MCF 10A (cell line): ENCODE results near the gene IGFBP6. TPM values are rescaled to one million over a fixed set of nuclear protein-coding genes. Genes with fewer than 3 reads are reported as not detected.

ENCODE experiments used
- BruUV-seq: library from RNA; stranded (reverse); fragments of 400-500 nt; replicated peaks from 2 replicates; lab custom pipeline; 2021; lab: Mats Ljungman, UMichigan
- CTCF ChIA-PET: fragments of 300-600 bp; sonication (Branson Sonifier 250); formaldehyde crosslinking; extraction: SDS; loops from one replicate; lab custom pipeline; 2021; ENCODE audit warnings: antibody characterized with exemption, inconsistent platforms; lab: Yijun Ruan, JAX
- POLR2A ChIA-PET: fragments of 300-600, 350-650 bp; sonication (Branson Sonifier 250); formaldehyde crosslinking; extraction: SDS; loops from one replicate; lab custom pipeline; 2020; ENCODE audit warnings: antibody characterized with exemption, inconsistent platforms; lab: Yijun Ruan, JAX
- DNase-seq: peaks from one replicate; pipeline ENCODE4 v3.0.0-alpha.2; 2018; ENCODE audit not compliant: unreplicated experiment
- H3K27ac Mint-ChIP-seq: one replicate; pipeline ENCODE4 v1.8.0; 2022; ENCODE audit warnings: mild to moderate bottlenecking, low read depth, mixed read lengths; ENCODE audit not compliant: unreplicated experiment
- H3K27me3 Mint-ChIP-seq: one replicate; pipeline ENCODE4 v1.8.0; 2022; ENCODE audit warnings: mixed read lengths; ENCODE audit not compliant: insufficient read depth, unreplicated experiment
- H3K36me3 Mint-ChIP-seq: one replicate; pipeline ENCODE4 v1.8.0; 2022; ENCODE audit warnings: mild to moderate bottlenecking, moderate library complexity, mixed read lengths; ENCODE audit not compliant: insufficient read depth, unreplicated experiment
- H3K4me1 Mint-ChIP-seq: one replicate; pipeline ENCODE4 v1.8.0; 2022; ENCODE audit warnings: mixed read lengths; ENCODE audit not compliant: insufficient read depth, unreplicated experiment
- H3K4me3 Mint-ChIP-seq: one replicate; pipeline ENCODE4 v1.8.0; 2022; ENCODE audit warnings: mild to moderate bottlenecking, moderate library complexity, mixed read lengths; ENCODE audit not compliant: unreplicated experiment
- H3K9me3 Mint-ChIP-seq: one replicate; pipeline ENCODE4 v1.8.0; 2022; ENCODE audit warnings: mixed read lengths; ENCODE audit not compliant: unreplicated experiment
- CTCF ChIP-seq: fragments of 200-600 bp; IDR thresholded peaks from one replicate; pipeline ENCODE4 v1.8.0; 2022; ENCODE audit warnings: antibody characterized with exemption, mild to moderate bottlenecking; ENCODE audit not compliant: unreplicated experiment
- intact Hi-C: fragments of 100-400 bp; cut with micrococcal nuclease; formaldehyde crosslinking; loops from 2 replicates; pipeline ENCODE4 v1.14.1; 2022
- total RNA-seq: library from RNA; stranded (reverse); gene quantifications from 2 replicates; pipeline ENCODE4 v1.2.3, GENCODE V29; 2022

The IGFBP6 gene
- total RNA-seq, 1 experiment from 2014 or later: 6.4 TPM

DNA sequence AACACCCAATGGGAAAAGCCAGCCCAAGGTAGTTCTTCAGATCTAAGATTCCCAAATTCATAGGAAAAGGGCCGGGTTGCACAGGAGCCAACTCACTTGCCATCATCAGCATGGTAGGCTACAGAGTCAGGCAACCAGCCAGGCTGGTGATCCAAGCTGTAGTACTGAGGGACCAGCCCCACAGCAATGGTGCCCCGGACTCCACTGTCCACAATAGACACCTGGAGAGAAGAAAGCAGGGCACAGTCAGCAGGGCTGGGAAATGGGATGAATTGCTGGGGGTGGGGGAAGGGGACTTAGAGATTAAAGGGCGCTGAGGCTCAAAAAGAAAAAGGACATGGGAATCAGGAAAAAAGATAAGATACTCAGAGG lies 22.5 kb upstream of the IGFBP6 start:
- H3K36me3 Mint-ChIP-seq: peaks cover 69% of the 10 kb centered on the region
- no peak overlapping the region for H3K4me3 Mint-ChIP-seq
- H3K4me1 Mint-ChIP-seq: peaks cover 18% of the 10 kb centered on the region
- CTCF ChIA-PET: interaction anchor here (1.0 to 6.9 kb wide), 2 partner anchors 10 to 27 kb away, joined by 3 to 85 read pairs; no protein-coding TSS in a partner anchor
- H3K9me3 Mint-ChIP-seq: no peaks in the 10 kb centered on the region
- no peak overlapping the region for H3K27ac Mint-ChIP-seq
- no TSS peak for BruUV-seq
- no peak for DNase-seq
- POLR2A ChIA-PET: interaction anchor here (1.0 to 1.5 kb wide), 2 partner anchors 24 to 26 kb away, joined by 3 read pairs; no protein-coding TSS in a partner anchor
- no peaks in the 10 kb centered on the region for H3K27me3 Mint-ChIP-seq
- intact Hi-C loops: no loop called here
- no peak for TF ChIP-seq CTCF

- no peak for DNase-seq
- no TSS peak for BruUV-seq
- Mint-ChIP-seq H3K4me3 (no peak overlapping the region), H3K36me3 (peaks cover 61% of the 10 kb centered on the region), H3K4me1 (peaks cover 29% of the 10 kb centered on the region), H3K27ac (no peak overlapping the region), H3K27me3 (no peaks in the 10 kb centered on the region), H3K9me3 (no peaks in the 10 kb centered on the region)
- ChIA-PET POLR2A (interaction anchor here (0.5 to 1.5 kb wide), 4 partner anchors 23 to 573 kb away, joined by 3 read pairs; no protein-coding TSS in a partner anchor), CTCF (interaction anchor here (1.6 to 6.9 kb wide), 2 partner anchors 11 to 23 kb away, joined by 9 to 85 read pairs; no protein-coding TSS in a partner anchor)
- intact Hi-C loops: no loop called here
- TF ChIP-seq CTCF: no peak
Measured at GRCh38 chr12:53076461-53076860, 21.0 kb upstream of the IGFBP6 start.

DNA sequence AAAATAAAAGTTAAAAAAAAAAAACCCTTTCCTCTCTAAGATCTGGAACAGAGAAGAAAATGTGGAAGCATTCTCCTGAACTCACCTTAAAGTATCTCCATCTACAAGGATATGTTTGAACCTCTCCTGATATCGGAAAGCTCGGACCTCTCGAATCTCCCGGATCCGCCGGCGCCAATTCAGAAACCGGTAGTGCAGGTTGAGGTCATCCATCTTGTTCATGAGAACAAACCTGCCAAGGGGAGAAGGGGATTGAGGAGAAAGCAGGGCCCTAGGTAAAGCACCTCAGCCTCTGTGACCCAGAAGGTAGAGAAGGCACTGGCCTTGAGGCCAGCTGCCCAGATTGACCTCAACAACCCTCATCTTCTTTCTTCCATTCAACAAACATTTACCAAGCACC lies 20.4 kb upstream of the IGFBP6 start:
- H3K36me3 Mint-ChIP-seq: peaks cover 61% of the 10 kb centered on the region
- no peak overlapping the region for H3K27ac Mint-ChIP-seq
- H3K4me3 Mint-ChIP-seq: peak overlapping the region; percentile 73
- no peak for TF ChIP-seq CTCF
- POLR2A ChIA-PET: interaction anchor here (0.5 to 2.8 kb wide), 5 partner anchors 9 to 573 kb away, joined by 3 to 15 read pairs (median 3); no protein-coding TSS in a partner anchor
- no peaks in the 10 kb centered on the region for H3K27me3 Mint-ChIP-seq
- no TSS peak for BruUV-seq
- H3K9me3 Mint-ChIP-seq: no peaks in the 10 kb centered on the region
- intact Hi-C loops: no loop called here
- H3K4me1 Mint-ChIP-seq: peaks cover 29% of the 10 kb centered on the region
- CTCF ChIA-PET: interaction anchor here (0.6 to 6.9 kb wide), 4 partner anchors 12 to 118 kb away, joined by 3 to 85 read pairs (median 6); no protein-coding TSS in a partner anchor
- no peak for DNase-seq

DNA sequence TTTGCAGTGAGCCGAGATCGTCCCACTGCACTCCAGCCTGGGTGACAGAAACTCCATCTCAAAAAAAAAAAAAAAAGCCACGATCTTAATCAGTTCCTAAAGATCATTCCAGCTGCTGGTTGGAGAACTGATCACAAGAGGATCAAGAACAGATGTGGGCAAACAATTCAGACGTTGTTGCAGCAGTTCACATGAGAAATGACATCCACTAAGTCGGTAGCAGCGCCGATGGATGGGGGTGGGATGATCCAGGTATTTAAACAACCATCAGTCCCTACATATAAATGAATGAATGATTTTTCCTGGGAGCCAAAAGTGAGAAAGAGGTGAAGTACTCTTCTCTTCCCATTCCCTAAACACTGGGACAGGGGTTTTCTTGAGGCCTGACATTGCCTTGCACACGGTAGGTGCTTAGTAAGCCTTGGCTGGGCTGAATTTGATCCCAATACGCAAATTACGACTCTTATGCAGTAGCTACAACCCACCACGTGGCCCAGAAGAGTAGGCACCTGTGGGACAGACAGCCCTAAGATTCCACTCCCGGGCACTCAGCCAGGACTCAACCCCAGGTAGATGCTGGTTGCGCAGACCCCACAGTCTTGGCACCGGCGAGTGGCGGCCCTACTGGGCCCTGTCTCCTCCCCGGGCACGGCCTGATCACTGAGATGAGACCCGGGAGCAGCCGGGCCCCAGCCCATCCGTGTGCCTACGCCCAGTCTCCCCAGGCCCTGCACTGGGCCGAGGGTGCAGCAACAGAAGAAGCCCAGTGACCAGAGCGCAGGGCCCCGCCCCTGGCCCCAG lies 18.8 kb upstream of the IGFBP6 start:
- H3K4me3 Mint-ChIP-seq: peak overlapping the region; percentile 73
- H3K27me3 Mint-ChIP-seq: no peaks in the 10 kb centered on the region
- BruUV-seq: TSS peak; percentile 55
- no peak for TF ChIP-seq CTCF
- peaks cover 29% of the 10 kb centered on the region for H3K4me1 Mint-ChIP-seq
- peak overlapping the region; percentile 61 for H3K27ac Mint-ChIP-seq
- intact Hi-C loops: loop anchor here (1.0 to 2.0 kb wide), 2 partner anchors 21 to 72 kb away; partner anchors contain the start of gene EIF4B
- H3K9me3 Mint-ChIP-seq: no peaks in the 10 kb centered on the region
- ChIA-PET POLR2A (interaction anchor here (0.5 to 4.8 kb wide), 25 partner anchors 12 to 538 kb away, joined by 3 to 55 read pairs (median 4); partner anchors contain the start of genes AAAS, CSAD, EIF4B and ESPL1), CTCF (interaction anchor here (0.6 to 6.9 kb wide), 7 partner anchors 13 to 375 kb away, joined by 3 to 85 read pairs (median 3); partner anchors contain the start of gene IGFBP6)
- DNase-seq: peak; percentile 54
- H3K36me3 Mint-ChIP-seq: peaks cover 49% of the 10 kb centered on the region
